ENCODE data around the gene COX4I2.
A peak's percentile ranks its signal among the peaks of the same experiment; 100 is the strongest.

Gene COX4I2

DNA sequence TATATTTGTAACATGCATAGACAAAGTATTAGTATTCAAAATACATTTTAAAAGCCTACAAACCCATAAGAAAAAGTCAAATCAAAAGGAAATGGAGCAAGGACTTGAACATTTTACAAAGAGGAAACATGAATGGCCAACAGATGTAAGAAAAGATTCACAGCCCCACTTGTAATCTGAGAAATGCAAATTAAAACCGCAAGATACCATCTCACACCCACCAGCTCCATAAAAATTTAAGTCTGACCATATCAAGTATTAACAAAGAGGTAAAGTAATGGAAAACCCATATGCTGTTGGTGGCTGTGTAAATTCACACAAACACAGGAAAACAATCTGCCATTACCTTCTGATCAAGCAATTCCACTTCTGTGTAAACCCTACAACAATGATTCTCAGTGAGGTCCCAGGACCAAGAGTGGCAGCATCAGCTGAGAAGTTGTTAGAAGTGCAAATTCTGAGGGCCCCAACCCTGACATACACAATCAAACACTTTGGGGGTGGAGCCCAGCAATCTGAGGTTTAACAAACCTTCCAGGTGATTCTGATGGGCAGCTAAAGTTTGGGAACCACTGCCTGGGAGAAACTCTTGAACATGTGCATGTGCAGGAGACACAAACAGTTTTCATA lies 54.0 kb downstream of the COX4I2 start:
- DNase-seq (ENCODE audit: low read depth), result peak; percentile 32
- H3K9ac ChIP-seq (ENCODE audit: low read length), result peak overlapping the region; percentile 40
- H3K27me3 ChIP-seq (replicated peaks; ENCODE audit: control insufficient read depth, insufficient read depth, low read length), result no peaks in the 10 kb centered on the region
- peaks cover 42% of the 10 kb centered on the region for H3K4me1 ChIP-seq (ENCODE audit: control insufficient read depth, insufficient read depth, low read length)
- no peaks in the 10 kb centered on the region for H3K9me3 ChIP-seq (ENCODE audit: control insufficient read depth, low read length)
- H3K36me3 ChIP-seq (ENCODE audit: control insufficient read depth, insufficient read depth, low read length, severe bottlenecking), result peaks cover 46% of the 10 kb centered on the region
- no peak overlapping the region for H3K4me3 ChIP-seq (ENCODE audit: low read length)

GRCh38 chr20:31693402-31693801 lies 55.7 kb downstream of the COX4I2 start:
- no peak for DNase-seq (ENCODE audit: low read depth)
- Histone ChIP-seq H3K9ac (ENCODE audit: low read length) (peak overlapping the region; percentile 51), H3K4me3 (ENCODE audit: low read length) (no peak overlapping the region), H3K36me3 (ENCODE audit: control insufficient read depth, insufficient read depth, low read length, severe bottlenecking) (peaks cover 36% of the 10 kb centered on the region), H3K9me3 (ENCODE audit: control insufficient read depth, low read length) (no peaks in the 10 kb centered on the region), H3K27me3 (replicated peaks; ENCODE audit: control insufficient read depth, insufficient read depth, low read length) (no peaks in the 10 kb centered on the region), H3K4me1 (ENCODE audit: control insufficient read depth, insufficient read depth, low read length) (peaks cover 51% of the 10 kb centered on the region)

DNA sequence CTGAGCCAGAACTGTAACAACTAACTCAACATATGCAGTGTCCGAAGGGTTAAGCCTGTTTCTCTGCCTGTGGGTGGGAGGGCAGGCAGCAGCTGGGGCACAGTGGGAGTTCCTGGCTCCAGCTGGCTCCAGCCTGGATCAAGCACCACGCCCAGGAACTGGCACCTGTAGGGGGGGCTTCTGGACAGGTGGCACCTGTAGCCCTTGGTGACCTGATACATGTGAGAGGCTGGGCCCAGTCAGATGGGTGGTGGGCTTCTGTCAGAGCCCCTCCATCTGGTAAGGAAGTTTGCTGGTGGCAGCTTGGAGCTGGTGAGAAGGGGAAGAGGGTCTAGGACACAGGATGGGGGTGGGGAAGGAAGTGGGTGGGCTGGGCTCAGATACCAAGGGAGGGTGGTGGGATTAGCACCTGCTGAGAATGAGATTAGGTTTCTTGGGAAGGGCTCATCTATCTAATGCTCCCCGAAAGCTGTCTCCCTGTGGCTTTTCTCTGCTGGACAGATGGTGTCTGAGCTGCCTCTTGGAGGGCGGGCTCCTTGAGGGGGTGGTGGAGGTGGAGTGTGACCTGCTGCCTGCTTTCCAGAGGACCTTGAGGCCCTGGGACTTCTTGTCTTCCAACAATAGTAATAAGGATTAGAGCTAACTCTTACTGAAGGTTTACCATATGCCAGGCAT lies 56.4 kb downstream of the COX4I2 start:
- Histone ChIP-seq H3K4me3 (ENCODE audit: low read length) (no peak overlapping the region), H3K9me3 (ENCODE audit: control insufficient read depth, low read length) (no peaks in the 10 kb centered on the region), H3K27me3 (replicated peaks; ENCODE audit: control insufficient read depth, insufficient read depth, low read length) (no peaks in the 10 kb centered on the region), H3K4me1 (ENCODE audit: control insufficient read depth, insufficient read depth, low read length) (peaks cover 58% of the 10 kb centered on the region), H3K36me3 (ENCODE audit: control insufficient read depth, insufficient read depth, low read length, severe bottlenecking) (peaks cover 32% of the 10 kb centered on the region), H3K9ac (ENCODE audit: low read length) (peak overlapping the region; percentile 64)
- DNase-seq (ENCODE audit: low read depth), result no peak

All from adipocyte (in vitro differentiated cells).